ENCODE results near the gene PLPP7.

DNA sequence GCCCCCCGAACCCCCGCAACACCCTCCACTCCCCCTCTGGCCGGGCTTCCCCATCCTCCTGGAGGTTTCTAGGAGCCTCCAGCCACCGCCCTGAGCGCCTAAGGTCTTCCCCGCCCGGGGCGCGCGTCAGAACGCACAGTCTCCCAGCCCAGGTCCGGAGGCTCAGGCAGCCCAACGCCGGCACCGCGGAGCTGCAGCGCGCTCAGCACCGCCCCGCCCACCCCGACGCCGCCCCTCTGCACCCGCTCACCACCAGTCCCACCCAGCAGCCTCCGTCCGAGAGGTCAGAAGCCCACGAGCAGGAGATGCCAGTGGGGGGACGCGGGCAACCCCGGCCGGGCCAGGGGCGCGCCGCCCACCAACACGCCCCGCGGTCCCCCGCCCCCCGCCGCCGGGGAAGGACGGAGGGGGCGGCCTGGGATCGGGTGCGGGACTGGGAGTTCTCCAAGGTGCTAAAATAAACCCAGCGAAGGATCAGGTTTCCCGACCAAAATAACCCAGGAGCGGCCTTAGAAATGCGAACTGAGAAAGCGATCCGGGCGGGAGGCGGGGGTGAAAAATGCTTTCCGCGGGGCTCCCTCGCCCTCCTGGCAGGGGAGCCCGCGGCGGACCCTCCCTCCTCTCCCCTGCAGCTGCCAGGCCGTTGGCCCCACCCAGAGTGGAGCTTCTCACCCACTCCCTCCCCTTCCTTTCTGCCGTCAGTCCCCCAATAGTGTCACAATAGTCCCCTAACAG, 6.7 kb upstream of the PLPP7 start:
- TF ChIP-seq, protein P1, sequence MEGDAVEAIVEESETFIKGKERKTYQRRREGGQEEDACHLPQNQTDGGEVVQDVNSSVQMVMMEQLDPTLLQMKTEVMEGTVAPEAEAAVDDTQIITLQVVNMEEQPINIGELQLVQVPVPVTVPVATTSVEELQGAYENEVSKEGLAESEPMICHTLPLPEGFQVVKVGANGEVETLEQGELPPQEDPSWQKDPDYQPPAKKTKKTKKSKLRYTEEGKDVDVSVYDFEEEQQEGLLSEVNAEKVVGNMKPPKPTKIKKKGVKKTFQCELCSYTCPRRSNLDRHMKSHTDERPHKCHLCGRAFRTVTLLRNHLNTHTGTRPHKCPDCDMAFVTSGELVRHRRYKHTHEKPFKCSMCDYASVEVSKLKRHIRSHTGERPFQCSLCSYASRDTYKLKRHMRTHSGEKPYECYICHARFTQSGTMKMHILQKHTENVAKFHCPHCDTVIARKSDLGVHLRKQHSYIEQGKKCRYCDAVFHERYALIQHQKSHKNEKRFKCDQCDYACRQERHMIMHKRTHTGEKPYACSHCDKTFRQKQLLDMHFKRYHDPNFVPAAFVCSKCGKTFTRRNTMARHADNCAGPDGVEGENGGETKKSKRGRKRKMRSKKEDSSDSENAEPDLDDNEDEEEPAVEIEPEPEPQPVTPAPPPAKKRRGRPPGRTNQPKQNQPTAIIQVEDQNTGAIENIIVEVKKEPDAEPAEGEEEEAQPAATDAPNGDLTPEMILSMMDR (IDR thresholded peaks at IDR 0.05) = no peak
- TF ChIP-seq POLR2A (IDR thresholded peaks at IDR 0.05) (no peak), POLR2AphosphoS5 (IDR thresholded peaks at IDR 0.05; ENCODE audit: insufficient read depth in 1 of 2, low read depth in 1 of 2) (no peak)
